Erythroblast (primary cell): ENCODE data around the gene CD82.
A peak's percentile ranks its signal among the peaks of the same experiment; 100 is the strongest.

Experiments
- DNase-seq, 2 experiments: peaks; one replicate each; lab custom pipeline; 2025; lab: John Stamatoyannopoulos, UW
- GATA1 ChIP-seq: IDR thresholded peaks from 2 replicates; pipeline ENCODE4 v1.6.1; 2011; ENCODE audit warnings: low read depth, mild to moderate bottlenecking, control low read depth, low read length, moderate library complexity
- POLR2A ChIP-seq: IDR thresholded peaks from 2 replicates; pipeline ENCODE4 v1.6.1; 2011; ENCODE audit warnings: mild to moderate bottlenecking, low read length

CD82 gene, protein sequence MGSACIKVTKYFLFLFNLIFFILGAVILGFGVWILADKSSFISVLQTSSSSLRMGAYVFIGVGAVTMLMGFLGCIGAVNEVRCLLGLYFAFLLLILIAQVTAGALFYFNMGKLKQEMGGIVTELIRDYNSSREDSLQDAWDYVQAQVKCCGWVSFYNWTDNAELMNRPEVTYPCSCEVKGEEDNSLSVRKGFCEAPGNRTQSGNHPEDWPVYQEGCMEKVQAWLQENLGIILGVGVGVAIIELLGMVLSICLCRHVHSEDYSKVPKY

DNA sequence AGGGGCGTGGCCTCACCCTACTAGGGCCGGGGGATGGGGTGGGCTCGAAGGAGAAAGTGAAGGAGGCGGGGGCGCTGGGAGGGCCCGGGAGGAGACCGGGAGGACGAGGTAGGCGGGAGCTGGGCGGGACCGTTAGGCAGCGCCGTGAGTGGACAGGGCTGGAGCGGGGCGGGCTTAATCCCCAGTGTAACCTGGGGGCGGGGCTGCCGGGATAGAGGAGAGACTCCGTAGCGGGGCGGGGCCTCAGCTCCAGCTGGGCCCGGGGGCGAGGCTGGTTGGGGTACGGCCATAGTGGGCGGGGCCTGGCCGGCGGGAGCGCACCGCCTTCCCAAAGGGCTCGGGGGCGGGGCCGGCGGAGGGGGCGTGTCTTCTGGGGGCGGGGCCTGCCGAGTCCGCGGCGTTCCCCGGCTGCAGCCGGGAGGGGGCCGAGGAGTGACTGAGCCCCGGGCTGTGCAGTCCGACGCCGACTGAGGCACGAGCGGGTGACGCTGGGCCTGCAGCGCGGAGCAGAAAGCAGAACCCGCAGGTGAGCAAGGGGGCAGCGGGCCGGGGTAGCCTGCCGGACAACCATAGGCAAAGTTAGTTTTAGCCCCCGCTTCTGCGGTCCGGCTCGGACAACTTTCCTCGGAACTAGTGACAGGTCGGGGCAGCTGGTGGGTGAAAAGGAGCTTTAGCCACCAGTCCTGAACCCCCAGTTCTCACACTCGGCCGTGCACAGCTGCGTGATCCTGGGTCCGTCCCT, at the start of gene CD82:
CD82 (plus strand) TSS at position 453 of the 742 bp plus-strand sequence. CDS start 29,000 bp downstream, outside the sequence.
- peak; percentile 98 to 100 for DNase-seq

DNA sequence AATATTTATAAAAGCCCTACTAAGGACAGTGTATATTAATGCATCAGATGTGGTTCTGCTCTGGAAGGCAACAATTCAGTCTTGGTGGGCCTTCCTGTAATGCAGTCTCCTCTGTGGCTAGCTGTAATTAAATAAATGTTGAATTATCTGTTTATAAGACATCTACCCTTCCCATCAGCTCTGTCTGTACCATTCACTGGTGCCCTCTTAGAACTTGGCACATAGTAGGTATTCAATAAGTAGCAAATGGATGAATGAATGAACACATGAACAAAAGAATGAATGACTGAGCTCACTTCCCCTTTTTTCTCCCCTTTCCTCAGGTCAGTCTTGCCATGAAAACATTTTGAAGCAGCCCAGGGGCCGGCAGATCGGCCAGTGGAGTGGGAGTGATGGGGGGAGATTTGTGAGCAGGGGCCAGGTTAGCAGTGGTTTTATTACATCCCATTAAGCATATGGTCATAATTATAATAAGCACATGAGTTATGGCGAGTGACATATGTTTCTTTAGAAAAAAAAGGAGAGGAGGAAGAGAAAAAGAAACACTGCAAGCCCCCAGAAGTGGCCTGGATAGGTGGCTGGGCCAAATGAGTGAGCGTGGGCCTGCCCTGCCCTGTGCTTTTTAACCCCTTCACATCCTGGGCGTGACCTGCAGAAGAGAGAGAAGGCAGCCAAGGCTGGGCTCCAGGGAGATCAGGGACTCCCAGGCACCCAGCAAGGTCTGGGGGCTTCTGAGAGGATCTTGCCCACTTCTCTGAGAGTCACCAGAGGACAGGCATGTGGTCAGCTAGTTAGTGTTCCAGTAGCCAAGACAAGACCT, 48.6 kb upstream of the CD82 start:
- TF ChIP-seq GATA1 (no peak), POLR2A (no peak)
- no peak for DNase-seq

More for the DNA sequence above, at the start of gene CD82:
- TF ChIP-seq GATA1 = no peak
- peak; percentile 75 for TF ChIP-seq POLR2A

DNA sequence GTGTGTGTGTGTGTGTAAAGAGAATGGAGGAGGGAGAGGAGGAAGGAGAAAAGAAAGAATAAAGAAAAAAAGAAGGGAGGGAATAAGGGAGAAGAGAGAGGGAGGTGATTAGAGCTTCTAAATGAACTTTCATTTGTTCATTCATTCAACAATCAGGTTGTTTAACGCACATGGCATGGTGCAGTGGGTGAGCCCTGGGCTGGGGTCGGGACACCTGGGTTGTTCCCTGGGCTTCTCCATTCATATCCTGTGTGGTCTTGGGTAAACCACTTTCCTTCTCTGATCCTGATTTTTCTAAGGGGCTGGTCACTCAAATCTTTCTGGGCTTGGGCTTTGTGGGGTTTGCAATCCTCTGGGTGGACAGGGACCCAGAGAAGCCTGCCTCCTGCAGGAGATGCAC, 47.9 kb upstream of the CD82 start:
- no peak for TF ChIP-seq GATA1
- TF ChIP-seq POLR2A = no peak
- DNase-seq = no peak

DNA sequence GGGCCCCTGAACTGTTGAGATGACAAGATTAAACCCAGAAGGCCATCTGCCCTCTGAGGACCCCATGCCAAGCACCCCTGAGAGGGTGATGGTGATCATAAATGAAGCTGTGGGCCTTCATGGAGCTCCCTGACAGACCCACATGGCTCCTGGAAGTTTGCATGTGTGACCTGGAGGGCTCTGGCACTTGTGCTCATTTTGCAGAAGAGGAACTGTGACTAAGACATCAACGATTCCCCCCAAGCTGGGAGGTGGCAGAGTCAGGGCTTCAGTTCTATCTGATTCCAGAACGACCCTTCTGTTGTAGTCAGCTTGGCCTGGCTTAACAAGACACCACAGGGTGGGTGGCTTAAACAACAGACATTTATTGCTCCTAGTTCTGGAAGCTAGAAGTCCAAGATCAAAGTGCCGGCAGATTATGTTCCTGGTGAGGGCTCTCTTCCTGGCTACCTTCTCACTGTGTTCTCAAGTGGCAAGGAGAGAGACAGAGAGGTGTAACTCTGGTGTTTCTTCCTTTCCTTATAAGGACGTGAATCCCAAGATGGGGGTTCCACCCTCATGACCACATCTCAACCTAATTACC, 46.4 kb upstream of the CD82 start:
- no peak for DNase-seq
- TF ChIP-seq POLR2A = no peak

DNA sequence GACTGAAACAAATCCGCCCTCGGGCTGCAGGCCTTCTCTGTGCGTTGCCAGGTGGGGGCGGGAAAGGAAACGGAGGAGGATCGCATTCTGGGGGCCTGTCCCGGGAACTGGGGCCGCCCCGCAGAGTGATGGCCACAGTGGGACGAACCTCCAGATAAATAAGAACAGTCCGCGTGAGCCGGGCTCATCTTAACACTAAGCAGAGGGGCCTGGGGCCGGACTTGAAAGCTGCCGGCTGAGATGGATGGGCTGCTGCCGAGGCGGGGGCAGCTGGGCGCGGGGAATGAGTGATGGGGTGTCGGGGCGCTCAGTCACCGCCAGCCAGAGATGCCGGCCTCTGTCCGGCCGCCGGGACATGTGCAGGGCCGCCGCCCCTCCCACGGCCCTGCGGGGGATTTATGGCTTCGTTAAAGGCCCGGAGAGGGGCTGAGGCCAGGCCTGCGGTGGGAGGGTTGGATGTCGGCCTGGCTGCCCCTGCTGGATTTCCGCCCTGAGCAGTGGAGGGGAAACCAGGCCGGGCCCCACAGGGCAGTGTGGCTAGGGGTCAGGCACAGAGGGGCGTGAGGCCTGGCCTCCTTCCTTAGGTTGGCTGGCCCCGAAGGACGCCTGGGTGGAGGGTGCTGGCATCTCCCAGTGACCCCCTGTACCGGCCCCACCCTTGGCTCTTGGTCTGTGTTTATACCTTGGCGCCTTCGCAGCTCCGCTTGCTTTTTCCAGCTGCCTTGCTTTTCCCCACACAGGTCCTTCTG, 45.3 kb upstream of the CD82 start:
- TF ChIP-seq GATA1 = no peak
- no peak for TF ChIP-seq POLR2A
- DNase-seq = no peak

DNA sequence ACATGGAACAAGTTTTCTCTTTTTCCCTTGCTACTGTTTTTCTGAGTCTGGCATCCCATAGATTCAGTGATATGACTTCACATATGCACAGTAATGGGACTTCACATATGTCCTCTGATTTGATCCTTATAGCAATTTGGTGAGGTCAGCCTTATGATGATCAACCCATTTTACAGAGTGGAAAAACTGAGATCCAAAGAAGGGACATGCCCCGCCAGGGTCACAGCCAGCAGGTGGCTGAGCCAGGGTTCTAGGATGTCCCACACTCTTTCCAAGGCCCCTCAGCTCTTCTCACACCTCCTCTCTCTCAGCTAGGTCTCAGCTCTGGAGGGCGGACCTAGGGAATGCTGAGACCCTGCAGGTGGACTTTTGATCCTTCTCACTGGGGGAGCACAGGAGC, 44.3 kb upstream of the CD82 start:
- no peak for DNase-seq
- TF ChIP-seq GATA1 (no peak), POLR2A (no peak)

DNA sequence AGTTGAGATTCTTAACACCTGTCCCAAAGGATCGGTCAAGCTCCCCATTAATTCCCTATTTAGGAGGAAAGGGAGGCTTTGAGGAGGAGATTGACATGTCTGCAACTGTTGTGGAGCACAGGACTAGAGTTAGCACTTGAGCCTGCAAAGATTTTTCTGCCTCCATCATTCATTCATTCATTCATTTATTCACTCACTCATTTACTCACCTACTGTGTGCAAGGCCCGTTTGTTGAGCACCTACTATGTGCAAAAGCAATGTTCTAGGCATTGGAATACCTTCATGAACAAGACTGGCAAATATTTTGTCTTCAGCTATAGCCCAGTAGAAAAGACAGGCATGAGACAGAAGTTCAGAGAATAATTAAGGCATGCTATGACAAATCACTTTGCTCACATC, 43.2 kb upstream of the CD82 start:
- DNase-seq = no peak
- no peak for TF ChIP-seq GATA1
- TF ChIP-seq POLR2A = no peak

DNA sequence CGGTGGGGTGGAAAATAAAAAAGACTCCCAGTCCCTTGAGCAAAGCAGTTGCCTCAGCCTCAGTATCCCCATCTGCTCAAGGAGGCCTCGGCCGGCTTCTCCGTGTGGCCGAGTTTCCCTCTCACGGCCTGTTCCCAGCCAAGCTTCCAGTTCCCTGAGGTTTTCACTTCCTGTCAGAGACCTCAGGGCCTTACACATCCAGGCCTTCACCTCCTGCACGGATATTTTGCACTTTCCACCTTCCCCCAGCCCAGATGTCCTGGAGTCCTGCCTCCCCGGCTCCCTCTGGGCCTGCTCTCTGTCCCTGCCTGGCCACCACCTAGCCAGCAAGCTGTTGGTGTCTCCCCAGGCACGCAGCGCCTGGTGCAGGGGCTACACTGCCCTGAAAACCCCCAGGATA, 41.1 kb upstream of the CD82 start:
- no peak for DNase-seq
- TF ChIP-seq POLR2A (no peak), GATA1 (no peak)

DNA sequence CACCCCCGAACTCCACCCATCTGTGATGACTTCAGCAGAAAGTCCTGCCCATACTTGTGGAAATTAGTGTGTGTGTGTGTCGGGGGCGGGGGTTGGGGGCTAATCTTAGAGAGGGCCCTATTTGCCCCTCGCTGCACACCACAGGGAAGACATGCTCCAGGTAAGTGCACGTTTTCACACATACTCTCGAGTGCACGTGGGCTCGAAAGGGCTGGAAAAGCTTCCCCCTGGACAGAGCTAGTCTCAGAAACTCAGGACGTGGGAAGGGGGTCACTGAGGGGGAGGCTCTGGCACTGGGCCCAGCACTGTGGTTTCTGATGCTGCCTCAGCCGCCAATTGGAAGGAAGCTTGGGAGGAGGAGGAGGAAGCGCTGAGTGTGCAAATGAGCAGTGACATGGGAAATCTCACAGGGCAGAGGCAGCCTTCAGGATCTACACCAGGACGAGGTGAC, 40.7 kb upstream of the CD82 start:
- TF ChIP-seq GATA1 = no peak
- TF ChIP-seq POLR2A = no peak
- DNase-seq = no peak

DNA sequence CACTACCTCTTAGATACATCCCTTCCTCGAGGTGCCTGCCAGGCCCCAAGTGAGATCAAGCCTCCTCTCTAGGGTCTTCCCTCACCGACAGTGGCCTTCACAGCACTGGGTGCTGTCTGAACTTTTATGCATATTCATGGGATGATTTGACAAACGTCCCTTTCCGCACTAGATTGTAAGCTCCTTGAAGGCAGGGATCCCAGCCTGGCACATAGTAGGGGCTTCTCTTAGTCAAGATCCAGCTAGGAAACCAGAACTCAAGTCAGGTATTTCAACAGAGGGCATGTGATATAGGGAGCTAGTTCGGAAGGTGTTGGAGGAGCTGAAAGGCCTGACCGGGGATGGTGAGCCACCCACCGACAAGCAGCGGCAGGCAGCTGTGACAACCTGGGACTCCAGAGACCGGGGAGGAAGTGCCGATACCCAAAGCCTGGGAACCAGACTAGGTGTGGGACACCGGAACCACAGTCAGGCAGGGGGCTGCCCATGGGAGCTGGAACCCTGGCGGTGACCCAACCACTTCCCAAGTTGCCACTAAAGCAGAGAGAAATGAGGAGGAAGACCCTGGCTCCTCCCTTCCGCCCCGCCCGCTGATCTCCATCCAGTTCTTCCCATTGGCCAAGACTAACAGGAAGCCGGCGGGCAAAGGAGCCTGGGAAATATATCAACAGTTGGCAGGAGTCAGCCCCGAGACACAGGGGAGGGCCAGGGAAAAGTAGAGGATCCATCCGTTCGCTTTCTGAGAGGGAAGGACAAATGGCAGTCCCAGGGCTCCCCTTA, 39.8 kb upstream of the CD82 start:
- no peak for DNase-seq
- no peak for TF ChIP-seq POLR2A
- no peak for TF ChIP-seq GATA1

DNA sequence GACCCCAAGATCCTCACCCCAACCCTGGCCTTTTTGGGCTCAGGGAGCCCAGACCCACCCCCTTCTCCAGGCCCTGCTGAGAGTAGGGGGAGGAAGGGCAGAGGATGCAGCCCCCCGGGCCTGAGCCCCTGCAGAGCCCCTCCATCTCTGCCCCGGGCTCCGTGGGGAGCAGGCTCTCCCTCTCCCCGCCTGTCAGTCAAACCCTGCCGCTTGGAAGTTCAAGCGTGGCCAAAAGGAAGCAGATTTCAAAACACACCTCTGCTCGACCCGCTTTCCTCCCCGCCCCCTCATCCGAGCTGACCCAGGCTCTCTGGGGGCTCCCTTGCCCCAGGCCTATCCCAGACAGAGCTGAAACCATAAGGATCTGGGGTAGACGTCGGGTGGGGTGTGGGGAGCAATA, 39.0 kb upstream of the CD82 start:
- no peak for DNase-seq
- TF ChIP-seq GATA1 = no peak
- TF ChIP-seq POLR2A = no peak

DNA sequence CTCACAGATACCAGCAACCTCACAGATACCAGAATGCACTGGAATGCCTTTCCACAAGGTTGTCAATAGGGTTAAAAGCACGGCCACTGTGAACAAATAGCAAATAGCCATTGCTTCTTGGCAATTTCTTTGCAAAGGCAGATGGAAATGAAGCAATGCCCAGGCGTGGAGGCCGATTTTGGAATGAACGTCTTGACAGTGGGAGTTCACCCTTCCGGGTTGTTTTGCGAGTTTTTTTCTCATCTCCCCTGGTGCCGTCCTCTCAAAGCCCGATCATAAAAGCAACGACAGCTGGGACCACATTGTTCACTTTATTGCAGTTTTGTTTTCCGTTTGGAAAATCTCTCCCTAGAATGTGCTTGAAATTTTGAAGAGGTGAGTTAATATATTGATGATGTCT, 38.0 kb upstream of the CD82 start:
- TF ChIP-seq GATA1 = no peak
- TF ChIP-seq POLR2A = no peak
- DNase-seq = no peak

DNA sequence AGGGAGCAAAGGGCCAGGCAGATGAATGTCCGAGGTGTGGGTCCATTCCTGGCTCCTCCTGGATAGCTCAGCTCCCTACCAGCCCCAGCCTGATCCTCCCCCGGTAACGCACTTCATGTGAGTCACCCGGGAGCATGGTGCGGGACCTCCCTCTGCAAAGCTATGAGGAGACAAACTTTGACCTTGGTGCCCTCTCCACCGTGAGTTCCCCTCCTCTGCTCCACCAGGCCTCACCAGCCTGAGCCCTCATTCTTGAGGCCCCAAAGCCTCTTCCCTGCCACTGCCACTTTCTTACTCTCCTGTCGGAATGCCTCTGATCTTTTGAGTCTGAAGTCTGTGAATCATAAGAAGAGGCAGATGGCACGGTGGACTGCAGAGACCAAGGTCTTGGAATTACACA, 37.4 kb upstream of the CD82 start:
- no peak for DNase-seq
- TF ChIP-seq POLR2A (no peak), GATA1 (no peak)
